Muscle layer of duodenum (tissue), 2 donors: ENCODE measurements around the gene GOPC.
"Not testable (repeated sequence)": the region's sequence is repeated elsewhere in the genome, so short reads cannot be mapped to it uniquely, and the experiment has no call there.

Experiments
- H3K27ac ChIP-seq: one replicate; pipeline ENCODE4 v1.7.0; 2013; ENCODE audit warnings: mild to moderate bottlenecking, low read length
- H3K27me3 ChIP-seq: one replicate; pipeline ENCODE4 v1.7.0; 2013; ENCODE audit warnings: low read depth, mild to moderate bottlenecking, control low read depth, low read length
- H3K36me3 ChIP-seq, 2 donors: one replicate each; pipeline ENCODE4 v1.7.0; 2013; ENCODE audit warnings: low read length in 2 of 2, control low read depth in 1 of 2, mild to moderate bottlenecking in 1 of 2; ENCODE audit not compliant: insufficient read depth in 2 of 2, control insufficient read depth in 1 of 2
- H3K4me1 ChIP-seq, 2 donors: one replicate each; pipeline ENCODE4 v1.7.0; 2013; ENCODE audit warnings: low read length in 2 of 2, mild to moderate bottlenecking in 2 of 2, control low read depth in 1 of 2, moderate library complexity in 1 of 2; ENCODE audit not compliant: insufficient read depth in 2 of 2, control insufficient read depth in 1 of 2
- H3K4me3 ChIP-seq, 2 donors: one replicate each; pipeline ENCODE4 v1.7.0; 2013; ENCODE audit warnings: low read length in 2 of 2, low read depth in 1 of 2, mild to moderate bottlenecking in 1 of 2
- H3K9me3 ChIP-seq, 2 donors: one replicate each; pipeline ENCODE4 v1.7.0; 2013; ENCODE audit warnings: low read length in 2 of 2, control low read depth in 1 of 2, mild to moderate bottlenecking in 1 of 2; ENCODE audit not compliant: control insufficient read depth in 1 of 2
- donor health status: healthy.

The GOPC gene

DNA sequence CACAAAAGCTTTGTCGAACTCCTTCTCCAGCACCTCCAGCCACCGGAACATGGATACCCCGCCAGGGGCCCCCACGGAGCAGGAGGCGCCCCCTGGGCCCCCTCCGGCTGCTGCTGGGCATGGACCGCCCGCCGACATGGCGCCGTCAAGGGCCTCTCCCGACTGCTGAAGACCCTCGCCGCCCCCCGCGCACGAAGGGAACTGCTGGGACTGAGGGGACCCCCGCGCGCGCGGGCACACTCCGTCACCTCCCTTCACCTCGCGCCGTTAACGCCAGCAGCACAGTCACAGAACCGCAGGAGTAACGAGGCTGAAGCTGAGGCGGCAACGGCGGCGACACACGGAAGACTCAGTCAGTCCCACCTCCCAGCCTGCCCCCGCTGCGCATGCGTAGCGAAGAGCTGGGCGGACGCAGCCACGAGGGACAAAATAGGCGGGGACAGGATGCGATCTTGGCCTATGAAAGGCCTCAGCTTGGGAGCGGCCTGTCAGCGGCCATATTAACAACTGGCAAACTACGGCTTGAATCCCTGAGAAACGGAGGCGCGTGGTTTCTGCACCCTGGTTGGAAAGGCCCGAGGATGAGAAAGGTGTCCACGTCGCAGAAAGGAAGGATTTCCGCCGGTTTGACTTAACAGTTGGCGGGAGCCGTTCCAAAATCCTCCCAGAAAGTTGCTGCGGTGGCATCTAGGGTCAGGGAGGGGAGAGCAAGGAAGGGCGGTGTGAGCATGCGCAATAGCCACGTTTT lies at the start of gene GOPC:
TSS of gene GOPC (minus strand) at position 361 of the 748 bp plus-strand sequence. CDS start at position 138, 223 bp downstream.
- no peaks in the 10 kb centered on the region for H3K27me3 ChIP-seq
- H3K9me3 ChIP-seq: no peaks in the 10 kb centered on the region
- H3K27ac ChIP-seq: peak within 1 kb of the TSS; percentile 96
- H3K4me3 ChIP-seq: peak within 1 kb of the TSS; percentile 96
- H3K36me3 ChIP-seq: peaks cover 0 to 4% of the 10 kb centered on the region in 2 donors
- H3K4me1 ChIP-seq: peaks cover 7 to 16% of the 10 kb centered on the region in 2 donors

DNA sequence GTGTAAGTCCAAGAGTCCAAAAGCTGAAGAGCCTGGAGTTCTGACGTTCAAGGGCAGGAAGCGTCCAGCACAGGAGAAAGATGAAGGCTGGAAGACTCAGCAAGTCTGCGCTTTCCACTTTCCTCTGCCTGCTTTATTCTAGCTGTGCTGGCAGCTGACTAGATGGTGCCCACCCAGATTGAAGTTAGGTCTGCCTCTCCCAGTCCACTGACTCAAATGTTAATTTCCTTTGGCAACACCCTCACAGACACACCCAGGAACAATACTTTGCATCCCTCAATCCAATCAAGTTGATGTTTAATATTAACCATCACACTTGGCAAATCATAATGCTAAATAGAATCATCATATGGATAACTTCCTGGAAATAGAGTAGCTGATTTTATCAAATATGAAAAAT lies 49.7 kb upstream of the GOPC start:
- H3K4me3 ChIP-seq, H3K9me3 ChIP-seq, H3K4me1 ChIP-seq, H3K27ac ChIP-seq, H3K27me3 ChIP-seq, H3K36me3 ChIP-seq: not testable (repeated sequence)

DNA sequence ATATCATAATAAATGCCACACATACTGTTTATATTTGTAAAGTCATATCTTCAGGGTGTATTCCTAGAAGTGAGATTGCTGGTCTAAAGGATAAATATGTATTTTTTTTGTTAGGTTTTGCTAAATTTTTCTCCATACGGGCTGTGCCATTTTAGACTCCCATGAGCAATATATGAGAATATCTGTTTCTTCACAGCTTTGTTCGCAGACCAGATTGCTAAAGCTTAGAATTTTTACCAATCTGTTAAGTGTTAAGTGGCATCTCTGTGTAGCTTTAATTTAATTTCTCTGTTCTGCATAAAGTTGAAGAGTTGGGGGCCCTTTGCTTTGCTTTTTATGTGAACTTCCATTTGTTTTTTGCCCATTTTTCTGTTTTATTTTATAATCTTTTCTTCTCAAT lies 40.7 kb upstream of the GOPC start:
- Histone ChIP-seq H3K4me3 (no peak overlapping the region), H3K27me3 (no peaks in the 10 kb centered on the region), H3K36me3 (no peaks in the 10 kb centered on the region), H3K4me1 (no peaks in the 10 kb centered on the region), H3K27ac (no peak overlapping the region), H3K9me3 (no peaks in the 10 kb centered on the region)

DNA sequence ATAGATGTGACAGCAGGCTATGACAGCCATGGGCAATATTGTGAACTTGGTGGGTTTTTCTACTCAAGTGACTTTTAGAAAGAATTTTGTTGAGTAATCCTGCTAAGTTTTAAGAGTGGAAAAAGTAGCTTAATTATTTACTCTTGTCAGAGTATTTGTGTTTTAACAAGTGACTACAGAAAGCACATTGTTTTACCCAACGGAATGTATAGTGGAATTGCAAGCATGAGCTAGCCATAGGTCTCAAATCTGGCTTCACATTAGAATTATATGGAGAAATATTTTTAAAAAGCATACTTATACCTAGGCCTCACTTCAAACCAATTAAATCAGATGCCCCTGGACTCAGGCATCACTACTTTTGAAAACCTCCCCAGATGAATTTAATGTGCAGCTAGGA lies 35.5 kb upstream of the GOPC start:
- H3K27me3 ChIP-seq: no peaks in the 10 kb centered on the region
- H3K9me3 ChIP-seq: no peaks in the 10 kb centered on the region
- no peak overlapping the region for H3K27ac ChIP-seq
- H3K4me1 ChIP-seq: no peaks in the 10 kb centered on the region
- H3K4me3 ChIP-seq: no peak overlapping the region
- H3K36me3 ChIP-seq: no peaks in the 10 kb centered on the region

DNA sequence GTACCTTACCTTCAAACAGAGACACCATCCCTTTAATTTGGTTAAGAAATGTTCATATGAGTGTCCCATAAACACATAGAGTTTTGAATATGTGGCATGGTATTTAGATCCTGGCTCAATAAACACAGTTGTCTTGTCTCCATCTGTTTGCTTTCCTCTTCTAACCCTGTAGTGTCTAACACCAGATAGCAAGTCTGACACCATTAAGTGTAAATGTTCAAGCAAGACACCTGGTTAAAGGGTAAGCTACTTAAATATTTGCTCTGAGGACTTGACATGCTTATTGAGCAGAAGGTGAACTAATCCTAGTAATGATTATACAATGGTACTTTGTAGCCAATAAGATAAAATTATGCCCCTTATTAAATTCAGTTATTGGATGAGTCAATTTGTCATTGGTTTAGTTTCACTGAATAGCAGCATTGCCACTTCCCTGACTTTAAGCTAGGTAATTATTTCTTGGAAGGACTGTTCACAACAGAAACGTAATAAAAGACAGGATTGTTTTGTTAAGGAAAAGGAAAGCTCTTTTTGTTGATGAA lies 26.9 kb upstream of the GOPC start:
- H3K4me1 ChIP-seq: no peaks in the 10 kb centered on the region
- H3K36me3 ChIP-seq: no peaks in the 10 kb centered on the region
- H3K27ac ChIP-seq: no peak overlapping the region
- H3K4me3 ChIP-seq: no peak overlapping the region
- peaks cover 0 to 6% of the 10 kb centered on the region in 2 donors for H3K9me3 ChIP-seq
- H3K27me3 ChIP-seq: no peaks in the 10 kb centered on the region

GRCh38 chr6:117627533-117627932 lies 25.2 kb upstream of the GOPC start:
- Histone ChIP-seq H3K27ac (no peak overlapping the region), H3K9me3 (peaks cover 0 to 6% of the 10 kb centered on the region in 2 donors), H3K27me3 (no peaks in the 10 kb centered on the region), H3K4me3 (no peak overlapping the region), H3K36me3 (no peaks in the 10 kb centered on the region), H3K4me1 (no peaks in the 10 kb centered on the region)

- no peak overlapping the region for H3K4me3 ChIP-seq
- no peaks in the 10 kb centered on the region for H3K4me1 ChIP-seq
- no peaks in the 10 kb centered on the region for H3K27me3 ChIP-seq
- H3K27ac ChIP-seq: no peak overlapping the region
- H3K9me3 ChIP-seq: peaks cover 0 to 6% of the 10 kb centered on the region in 2 donors
- H3K36me3 ChIP-seq: no peaks in the 10 kb centered on the region
Measured at GRCh38 chr6:117624869-117625481, 22.7 kb upstream of the GOPC start.

DNA sequence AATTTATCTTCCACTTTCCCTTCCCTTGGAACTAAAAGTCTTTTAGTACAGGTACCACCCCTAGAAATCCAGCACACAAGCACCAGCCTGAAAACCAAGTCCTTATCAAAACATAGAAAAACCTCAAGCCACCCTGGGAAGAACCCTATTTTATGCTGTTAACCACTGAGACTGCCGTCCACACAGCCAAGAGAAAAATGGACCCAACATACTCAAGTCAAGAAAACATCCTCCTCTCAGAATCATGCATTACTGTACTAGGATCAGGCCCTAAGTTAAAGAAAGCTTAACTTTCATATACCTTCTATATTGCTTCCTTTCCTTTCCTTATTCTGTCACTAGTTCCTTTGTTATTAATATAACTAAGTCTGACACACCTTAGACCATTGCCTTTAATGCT lies 16.9 kb upstream of the GOPC start:
- Histone ChIP-seq H3K4me3 (no peak overlapping the region), H3K4me1 (no peaks in the 10 kb centered on the region), H3K27me3 (no peaks in the 10 kb centered on the region), H3K36me3 (no peaks in the 10 kb centered on the region), H3K9me3 (no peaks in the 10 kb centered on the region), H3K27ac (no peak overlapping the region)

DNA sequence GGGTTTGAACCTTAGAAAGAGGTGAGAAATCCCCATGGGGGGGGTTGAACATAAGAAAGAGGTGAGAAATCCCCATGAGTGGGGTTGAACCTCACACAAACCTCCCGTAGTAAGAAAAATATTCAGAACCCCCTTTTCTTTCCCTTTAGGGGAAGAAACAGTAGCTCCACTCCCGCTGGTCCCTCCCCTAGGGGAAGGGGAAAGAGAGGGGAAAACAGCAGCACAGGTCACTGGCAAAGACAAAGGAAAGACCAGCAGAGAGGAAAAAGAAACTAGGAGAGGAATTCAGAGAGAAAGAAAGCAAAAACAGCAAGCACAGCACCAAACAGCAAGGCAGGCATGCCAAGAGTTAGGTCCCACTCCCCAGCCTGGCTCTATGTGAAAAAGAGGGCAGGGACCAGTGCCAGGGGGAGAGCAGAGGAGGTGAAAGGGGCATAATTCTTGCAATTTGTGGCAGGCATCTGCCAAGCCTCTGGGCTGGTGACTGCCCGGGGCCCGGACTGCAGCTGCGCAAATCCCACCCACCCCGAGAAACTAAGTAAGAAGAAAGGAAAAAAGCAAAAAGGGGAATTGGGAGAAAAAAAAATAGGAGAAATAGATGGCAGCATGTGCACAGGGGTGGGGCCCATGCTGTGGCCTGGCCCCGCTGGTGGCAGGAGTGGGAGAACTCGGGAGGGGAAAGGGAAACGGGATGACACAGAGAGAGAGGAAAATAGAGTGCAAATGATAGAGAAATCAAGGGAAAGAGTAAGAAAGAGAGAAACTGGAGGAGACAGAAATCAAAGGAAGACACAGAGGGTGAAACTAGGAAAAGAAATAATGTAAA lies 15.1 kb upstream of the GOPC start:
- Histone ChIP-seq H3K9me3 (no peaks in the 10 kb centered on the region), H3K27me3 (no peaks in the 10 kb centered on the region), H3K36me3 (no peaks in the 10 kb centered on the region), H3K4me3 (no peak overlapping the region), H3K4me1 (no peaks in the 10 kb centered on the region), H3K27ac (no peak overlapping the region)

DNA sequence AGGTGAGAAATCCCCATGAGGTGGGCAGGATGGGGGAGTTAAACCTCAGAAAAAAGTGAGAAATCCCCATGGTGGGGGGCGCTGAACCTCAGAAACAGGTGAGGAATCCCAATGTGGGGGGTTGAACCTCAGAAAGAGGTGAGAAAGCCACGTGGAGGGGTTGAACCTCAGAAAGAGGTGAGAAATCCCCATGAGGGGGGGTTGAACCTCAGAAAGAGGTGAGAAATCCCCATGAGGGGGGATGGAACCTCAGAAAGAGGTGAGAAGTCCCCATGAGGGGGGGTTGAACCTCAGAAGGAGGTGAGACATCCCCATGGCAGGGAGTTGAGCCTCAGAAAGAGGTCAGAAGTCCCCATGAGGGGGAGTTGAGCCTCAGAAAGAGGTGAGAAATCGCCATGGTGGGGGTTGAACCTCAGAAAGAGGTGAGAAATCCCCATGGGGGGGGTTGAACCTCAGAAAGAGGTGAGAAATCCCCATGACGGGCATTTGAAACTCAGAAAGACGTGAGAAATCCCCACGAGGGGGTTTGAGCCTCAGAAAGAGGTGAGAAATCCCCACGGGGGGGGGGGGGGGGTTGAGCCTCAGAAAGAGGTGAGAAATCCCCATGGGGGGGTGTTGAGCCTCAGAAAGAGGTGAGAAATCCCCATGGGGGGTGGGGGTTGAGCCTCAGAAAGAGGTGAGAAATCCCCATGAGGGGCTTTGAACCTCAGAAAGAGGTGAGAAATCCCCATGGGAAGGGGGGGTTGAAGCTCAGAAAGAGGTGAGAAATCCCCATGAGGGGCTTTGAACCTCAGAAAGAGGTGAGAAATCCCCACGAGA lies 14.3 kb upstream of the GOPC start:
- Histone ChIP-seq H3K27ac (no peak overlapping the region), H3K4me1 (no peaks in the 10 kb centered on the region), H3K27me3 (no peaks in the 10 kb centered on the region), H3K36me3 (no peaks in the 10 kb centered on the region), H3K9me3 (no peaks in the 10 kb centered on the region), H3K4me3 (no peak overlapping the region)
